ENCODE results near the gene ABCC9. TPM values are rescaled to one million over a fixed set of nuclear protein-coding genes. Genes with fewer than 3 reads are reported as not detected.

Gene ABCC9
- total RNA-seq, 1 donor from 2014 or later = 32.6 TPM

GRCh38 chr12:21891751-21892217 lies 49.4 kb downstream of the ABCC9 start:
- Histone ChIP-seq H3K4me3 (no peak overlapping the region), H3K27ac (peak overlapping the region; percentile 43), H3K9me3 (no peaks in the 10 kb centered on the region), H3K4me1 (peaks cover 6% of the 10 kb centered on the region), H3K27me3 (no peaks in the 10 kb centered on the region), H3K36me3 (no peaks in the 10 kb centered on the region)
- intact Hi-C loops (cut with DNase I) = no loop called here
- ATAC-seq (no peak), DNase-seq (no peak)
- TF ChIP-seq CTCF (IDR thresholded peaks at IDR 0.05) = no peak

DNA sequence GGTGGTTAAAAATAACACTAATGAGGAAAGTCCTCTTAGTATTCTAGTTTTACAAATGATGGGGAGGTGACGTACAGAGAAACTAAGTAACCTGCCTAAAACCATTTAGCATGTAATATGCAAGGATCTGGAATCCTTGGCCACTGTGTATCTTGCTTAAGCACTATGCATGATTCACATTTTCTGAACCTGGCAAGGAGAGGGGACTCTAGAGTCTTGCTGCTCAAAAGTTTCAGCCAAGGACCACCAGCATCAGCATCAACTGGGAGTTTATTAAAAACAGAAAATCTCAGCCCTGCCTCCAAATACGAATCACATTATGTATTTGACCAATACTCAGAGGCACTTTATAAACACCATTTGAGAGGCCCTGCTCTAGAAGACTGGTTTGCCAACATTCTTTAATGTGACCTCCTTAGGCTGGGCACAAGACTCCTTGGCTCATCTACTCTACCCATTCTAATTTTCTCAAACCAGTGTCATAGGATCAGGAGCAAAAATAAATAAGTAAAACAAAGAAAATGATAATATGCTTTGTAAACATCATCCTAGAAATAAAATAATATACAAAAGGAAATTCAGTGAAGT lies 52.9 kb downstream of the ABCC9 start:
- Histone ChIP-seq H3K9me3 (no peaks in the 10 kb centered on the region), H3K4me3 (no peak overlapping the region), H3K27me3 (no peaks in the 10 kb centered on the region), H3K36me3 (no peaks in the 10 kb centered on the region), H3K27ac (no peak overlapping the region), H3K4me1 (peaks cover 6% of the 10 kb centered on the region)
- intact Hi-C loops (cut with DNase I) = no loop called here
- peak; percentile 81 for ATAC-seq
- DNase-seq = no peak
- TF ChIP-seq CTCF (IDR thresholded peaks at IDR 0.05) = no peak

DNA sequence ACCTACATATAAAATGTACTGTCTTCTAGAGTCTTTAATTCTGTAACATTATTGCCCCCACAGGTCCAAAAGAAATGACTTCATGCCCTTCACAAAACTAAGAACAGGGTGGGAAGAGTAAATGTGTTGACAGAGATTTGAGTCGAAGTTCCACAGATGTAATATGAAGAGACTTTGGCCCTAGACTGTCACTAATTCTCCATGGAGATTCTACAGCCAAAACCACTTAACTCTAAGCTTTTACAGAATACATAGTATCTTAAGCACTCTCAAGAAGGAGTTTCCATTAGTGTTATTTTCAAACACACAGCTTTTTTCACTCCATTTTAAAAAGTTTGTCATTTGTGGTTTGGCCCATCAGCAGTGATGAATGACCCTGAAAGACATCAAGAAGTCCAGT lies 56.3 kb downstream of the ABCC9 start:
- DNase-seq (no peak), ATAC-seq (no peak)
- Histone ChIP-seq H3K4me1 (no peaks in the 10 kb centered on the region), H3K27ac (no peak overlapping the region), H3K4me3 (no peak overlapping the region), H3K27me3 (no peaks in the 10 kb centered on the region), H3K36me3 (no peaks in the 10 kb centered on the region), H3K9me3 (no peaks in the 10 kb centered on the region)
- TF ChIP-seq CTCF (IDR thresholded peaks at IDR 0.05) = no peak
- intact Hi-C loops (cut with DNase I) = no loop called here

GRCh38 chr12:21882635-21883034 lies 58.6 kb downstream of the ABCC9 start:
- Histone ChIP-seq H3K27ac (no peak overlapping the region), H3K9me3 (no peaks in the 10 kb centered on the region), H3K36me3 (no peaks in the 10 kb centered on the region), H3K4me3 (no peak overlapping the region), H3K4me1 (no peaks in the 10 kb centered on the region), H3K27me3 (no peaks in the 10 kb centered on the region)
- TF ChIP-seq CTCF (IDR thresholded peaks at IDR 0.05) = no peak
- DNase-seq (no peak), ATAC-seq (no peak)
- intact Hi-C loops (cut with DNase I) = no loop called here

DNA sequence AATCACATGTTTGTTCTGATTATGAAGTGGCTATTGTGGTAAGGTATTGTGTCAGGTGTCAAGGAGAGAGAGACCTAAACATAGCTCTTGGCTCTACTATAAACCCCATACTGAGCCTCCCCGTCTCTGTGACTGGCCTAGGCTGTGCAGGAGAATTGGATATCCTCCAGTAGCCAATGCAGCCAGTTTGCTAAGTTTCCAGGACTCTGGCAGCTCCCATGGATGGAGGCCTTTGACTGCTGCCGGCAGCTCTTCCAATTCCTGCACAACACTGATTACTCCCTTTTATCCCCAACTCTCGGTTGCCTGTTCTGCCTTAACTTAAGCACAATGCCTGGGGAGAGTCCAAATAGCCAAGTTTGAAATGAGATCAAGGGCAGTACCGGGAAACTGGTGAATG lies 59.3 kb downstream of the ABCC9 start:
- intact Hi-C loops (cut with DNase I) = no loop called here
- DNase-seq = no peak
- Histone ChIP-seq H3K4me3 (no peak overlapping the region), H3K27ac (no peak overlapping the region), H3K9me3 (no peaks in the 10 kb centered on the region), H3K27me3 (no peaks in the 10 kb centered on the region), H3K4me1 (no peaks in the 10 kb centered on the region), H3K36me3 (no peaks in the 10 kb centered on the region)
- no peak for TF ChIP-seq CTCF (IDR thresholded peaks at IDR 0.05)
- peak; percentile 58 for ATAC-seq

- no peak for DNase-seq
- no peak overlapping the region for H3K27ac ChIP-seq
- ATAC-seq = peak; percentile 64
- no peaks in the 10 kb centered on the region for H3K4me1 ChIP-seq
- no peak for TF ChIP-seq CTCF (IDR thresholded peaks at IDR 0.05)
- no peaks in the 10 kb centered on the region for H3K36me3 ChIP-seq
- no peaks in the 10 kb centered on the region for H3K27me3 ChIP-seq
- intact Hi-C loops (cut with DNase I) = no loop called here
- H3K4me3 ChIP-seq = no peak overlapping the region
- H3K9me3 ChIP-seq = no peaks in the 10 kb centered on the region
Measured at GRCh38 chr12:21879312-21879711, 61.9 kb downstream of the ABCC9 start.

Measured in upper lobe of right lung (tissue), 1 donor.